ENCODE measurements around the gene HS3ST4.

DNA sequence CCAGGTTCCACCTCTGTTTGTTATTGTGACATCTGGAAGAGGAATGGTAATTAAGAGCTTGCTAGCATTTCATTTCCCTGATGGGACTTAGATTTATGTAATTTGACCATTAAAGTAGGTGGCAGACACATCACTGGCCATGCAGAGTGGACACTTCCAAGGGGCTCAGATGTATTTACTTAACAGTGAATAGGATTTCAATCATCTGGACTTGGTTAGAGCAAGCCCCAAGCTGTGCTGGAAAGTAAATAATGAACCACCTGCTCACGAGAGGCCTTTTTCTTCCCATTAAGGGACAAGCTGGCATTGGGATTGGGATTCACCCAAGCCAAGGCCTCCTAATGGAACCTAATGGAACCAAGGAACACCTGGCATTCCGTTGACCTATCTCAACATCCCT, 395.3 kb downstream of the HS3ST4 start:
- TF ChIP-seq, protein P1, sequence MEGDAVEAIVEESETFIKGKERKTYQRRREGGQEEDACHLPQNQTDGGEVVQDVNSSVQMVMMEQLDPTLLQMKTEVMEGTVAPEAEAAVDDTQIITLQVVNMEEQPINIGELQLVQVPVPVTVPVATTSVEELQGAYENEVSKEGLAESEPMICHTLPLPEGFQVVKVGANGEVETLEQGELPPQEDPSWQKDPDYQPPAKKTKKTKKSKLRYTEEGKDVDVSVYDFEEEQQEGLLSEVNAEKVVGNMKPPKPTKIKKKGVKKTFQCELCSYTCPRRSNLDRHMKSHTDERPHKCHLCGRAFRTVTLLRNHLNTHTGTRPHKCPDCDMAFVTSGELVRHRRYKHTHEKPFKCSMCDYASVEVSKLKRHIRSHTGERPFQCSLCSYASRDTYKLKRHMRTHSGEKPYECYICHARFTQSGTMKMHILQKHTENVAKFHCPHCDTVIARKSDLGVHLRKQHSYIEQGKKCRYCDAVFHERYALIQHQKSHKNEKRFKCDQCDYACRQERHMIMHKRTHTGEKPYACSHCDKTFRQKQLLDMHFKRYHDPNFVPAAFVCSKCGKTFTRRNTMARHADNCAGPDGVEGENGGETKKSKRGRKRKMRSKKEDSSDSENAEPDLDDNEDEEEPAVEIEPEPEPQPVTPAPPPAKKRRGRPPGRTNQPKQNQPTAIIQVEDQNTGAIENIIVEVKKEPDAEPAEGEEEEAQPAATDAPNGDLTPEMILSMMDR (conservative IDR thresholded peaks at IDR 0.05; ENCODE audit: low read depth, low read length), result no peak
- TF ChIP-seq MAFK (IDR thresholded peaks at IDR 0.05; ENCODE audit: low read depth, low read length) (no peak), BHLHE40 (IDR thresholded peaks at IDR 0.05; ENCODE audit: low read depth, low read length) (no peak), RAD21 (IDR thresholded peaks at IDR 0.05; ENCODE audit: low read length) (no peak), POLR2A (IDR thresholded peaks at IDR 0.05; ENCODE audit: low read depth, low read length) (no peak), SMC3 (IDR thresholded peaks at IDR 0.05; ENCODE audit: low read depth, low read length) (no peak), RCOR1 (IDR thresholded peaks at IDR 0.05; ENCODE audit: insufficient replicate concordance, low read length) (no peak)
- TF ChIP-seq, protein P2, sequence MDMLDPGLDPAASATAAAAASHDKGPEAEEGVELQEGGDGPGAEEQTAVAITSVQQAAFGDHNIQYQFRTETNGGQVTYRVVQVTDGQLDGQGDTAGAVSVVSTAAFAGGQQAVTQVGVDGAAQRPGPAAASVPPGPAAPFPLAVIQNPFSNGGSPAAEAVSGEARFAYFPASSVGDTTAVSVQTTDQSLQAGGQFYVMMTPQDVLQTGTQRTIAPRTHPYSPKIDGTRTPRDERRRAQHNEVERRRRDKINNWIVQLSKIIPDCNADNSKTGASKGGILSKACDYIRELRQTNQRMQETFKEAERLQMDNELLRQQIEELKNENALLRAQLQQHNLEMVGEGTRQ (IDR thresholded peaks at IDR 0.05; ENCODE audit: low read depth, low read length), result no peak

Data from IMR-90 (cell line).